Activated naive CD4-positive, alpha-beta T cell (primary cell): ENCODE results near the gene FOXP1.

ENCODE experiments used
- DNase-seq, 4 experiments: peaks; one replicate each; lab custom pipeline; 2025; lab: John Stamatoyannopoulos, UW

FOXP1 gene

GRCh38 chr3:71099997-71100719 lies 483.4 kb downstream of the FOXP1 start:
- DNase-seq = no peak

GRCh38 chr3:71097557-71097956 lies 486.0 kb downstream of the FOXP1 start:
- DNase-seq = no peak

DNA sequence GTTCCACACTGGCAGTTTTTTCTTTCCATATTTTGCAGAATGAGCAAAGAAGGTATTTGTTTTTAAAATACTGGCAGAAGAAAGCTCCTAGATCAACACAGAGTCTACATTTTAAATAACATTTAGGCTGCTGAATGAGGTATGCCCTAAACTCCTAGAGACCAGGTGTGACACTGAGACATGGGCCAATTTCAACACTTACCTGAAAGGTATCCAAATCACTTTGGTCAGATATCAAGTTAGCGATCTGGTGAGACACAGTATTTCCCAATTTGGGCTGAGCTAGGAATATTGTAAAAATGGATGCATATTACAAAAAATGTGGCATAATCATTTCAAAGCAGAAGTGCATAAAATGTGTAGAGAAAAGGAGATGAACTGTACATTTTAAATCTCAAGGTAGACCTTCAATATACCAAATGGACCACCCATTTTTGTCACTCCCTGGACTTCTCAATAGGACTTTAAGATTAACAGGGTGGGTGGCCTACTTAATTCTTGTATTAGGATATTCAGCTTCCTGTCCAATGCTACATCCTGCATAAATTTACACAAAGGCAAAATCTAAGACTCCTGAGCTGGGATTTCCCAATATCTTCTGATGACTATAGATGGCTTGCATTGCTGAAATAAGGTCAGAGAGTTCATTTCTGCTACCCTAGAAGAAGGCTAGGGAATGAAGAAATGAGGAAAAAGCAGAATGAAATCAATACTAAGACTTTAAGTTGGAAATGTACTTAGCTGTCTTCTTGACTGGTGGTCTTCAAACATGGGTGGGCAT lies 487.8 kb downstream of the FOXP1 start:
- no peak for DNase-seq

DNA sequence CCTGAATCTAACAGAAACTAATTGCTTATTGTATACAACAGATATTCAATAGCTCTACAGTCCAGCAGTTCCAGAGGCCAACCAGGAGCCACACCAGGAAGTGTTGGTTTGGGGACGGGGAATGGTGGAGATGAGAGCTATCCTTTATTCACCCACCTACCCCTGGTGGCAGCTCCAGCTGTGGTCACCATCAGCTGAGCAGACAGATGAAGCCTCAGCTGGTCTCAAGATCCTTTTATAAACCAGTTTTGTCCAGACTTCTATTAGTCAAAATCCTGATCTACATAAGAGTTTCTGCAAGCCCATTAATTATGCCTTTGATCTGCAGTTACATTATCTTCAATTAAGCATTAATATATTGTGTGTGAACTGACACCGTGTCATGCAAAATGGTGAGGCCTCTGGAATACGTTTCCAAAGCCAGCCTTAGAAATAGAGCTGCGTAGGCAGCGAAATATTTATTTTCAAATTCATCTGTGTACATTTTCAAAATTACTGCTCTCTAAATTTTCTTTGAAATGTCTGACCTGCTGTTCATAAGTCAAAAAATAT lies 488.8 kb downstream of the FOXP1 start:
- no peak for DNase-seq

DNA sequence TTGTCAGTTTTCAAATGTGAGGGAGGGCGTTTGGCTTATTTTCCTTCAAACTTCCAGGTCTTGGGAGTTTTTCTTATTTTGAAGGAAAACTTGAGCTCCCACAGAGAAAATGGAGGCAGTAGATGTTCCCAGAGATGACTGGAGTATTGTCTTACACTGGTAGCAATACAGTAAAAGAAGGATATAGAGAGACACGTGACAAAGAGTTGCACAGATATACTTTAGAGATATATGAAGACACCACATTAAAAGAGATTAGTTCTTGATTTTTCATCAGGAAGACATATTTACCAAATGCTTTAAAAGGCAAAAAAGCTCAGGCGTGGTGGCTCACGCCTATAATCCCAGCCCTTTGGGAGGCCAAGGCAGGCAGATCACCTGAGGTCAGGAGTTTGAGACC lies 490.9 kb downstream of the FOXP1 start:
- no peak for DNase-seq

GRCh38 chr3:71090207-71090606 lies 493.3 kb downstream of the FOXP1 start:
- DNase-seq = no peak

GRCh38 chr3:71089271-71089847 lies 494.2 kb downstream of the FOXP1 start:
- no peak for DNase-seq

- DNase-seq = no peak
Observed at GRCh38 chr3:71088742-71089141, 494.8 kb downstream of the FOXP1 start.

- DNase-seq = no peak
Observed at GRCh38 chr3:71088019-71088708, 495.4 kb downstream of the FOXP1 start.

DNA sequence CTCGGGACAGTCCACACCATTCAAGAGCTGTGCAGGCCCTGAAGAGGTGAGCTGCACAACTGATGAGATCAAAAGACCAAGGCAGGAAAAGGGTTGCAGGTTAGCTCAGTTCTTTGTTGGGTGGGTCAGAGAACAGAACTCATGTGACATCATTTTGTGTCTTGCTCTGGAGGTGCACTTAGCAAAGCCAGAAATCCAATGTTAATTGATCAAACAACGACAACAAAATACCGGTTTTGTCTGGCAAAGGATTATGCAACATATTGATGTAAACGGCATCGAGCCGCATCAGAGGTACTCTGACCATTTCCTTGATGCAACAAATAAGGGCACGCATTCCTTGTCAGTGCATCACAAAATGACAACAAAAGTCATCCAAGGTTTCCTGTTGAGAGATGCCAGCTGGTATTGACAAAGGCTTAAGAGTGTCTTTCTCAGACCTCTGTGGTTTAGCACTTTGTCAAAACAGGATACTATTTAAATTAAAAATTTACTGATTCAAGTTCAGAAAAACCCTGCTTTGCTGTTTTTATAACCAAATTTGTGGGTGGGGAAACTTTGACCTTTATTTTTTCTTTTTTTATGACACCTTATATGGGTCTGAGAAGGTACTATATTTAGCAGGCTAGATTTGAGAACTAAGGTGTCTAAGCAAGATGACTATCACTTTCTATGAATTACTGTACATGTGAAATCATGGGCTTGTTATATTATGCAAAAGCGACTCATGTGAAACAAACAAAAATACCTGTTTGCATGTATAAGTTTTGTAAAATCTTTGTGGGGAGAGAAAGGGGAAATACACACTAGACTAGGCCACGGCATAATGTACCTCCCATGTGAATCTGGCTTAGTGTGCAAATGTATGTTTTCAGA lies 496.1 kb downstream of the FOXP1 start:
- no peak for DNase-seq

- no peak for DNase-seq
Observed at GRCh38 chr3:71086777-71087142, 496.8 kb downstream of the FOXP1 start.

DNA sequence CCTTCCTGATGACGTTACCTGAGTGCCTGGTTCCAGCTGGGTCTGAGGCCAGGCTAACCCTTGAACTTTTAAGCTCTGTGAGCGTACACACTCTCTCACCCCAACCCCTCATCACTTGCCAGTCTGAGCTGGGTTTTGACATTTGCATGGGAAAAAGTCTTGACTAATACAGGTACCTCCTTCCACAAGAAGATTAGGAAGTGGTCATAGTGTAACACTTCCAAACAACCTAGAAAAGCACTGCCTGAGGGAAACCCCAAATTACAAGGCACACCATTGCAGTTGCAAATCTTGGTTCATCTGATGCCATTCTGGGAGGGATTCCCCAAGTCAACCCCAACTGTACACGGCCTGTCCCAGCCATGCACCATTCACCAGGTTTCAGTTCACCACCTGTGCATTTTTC lies 499.8 kb downstream of the FOXP1 start:
- DNase-seq = no peak

GRCh38 chr3:71082833-71083232 lies 500.7 kb downstream of the FOXP1 start:
- DNase-seq = no peak

GRCh38 chr3:71080517-71081083 lies 502.9 kb downstream of the FOXP1 start:
- DNase-seq = no peak

DNA sequence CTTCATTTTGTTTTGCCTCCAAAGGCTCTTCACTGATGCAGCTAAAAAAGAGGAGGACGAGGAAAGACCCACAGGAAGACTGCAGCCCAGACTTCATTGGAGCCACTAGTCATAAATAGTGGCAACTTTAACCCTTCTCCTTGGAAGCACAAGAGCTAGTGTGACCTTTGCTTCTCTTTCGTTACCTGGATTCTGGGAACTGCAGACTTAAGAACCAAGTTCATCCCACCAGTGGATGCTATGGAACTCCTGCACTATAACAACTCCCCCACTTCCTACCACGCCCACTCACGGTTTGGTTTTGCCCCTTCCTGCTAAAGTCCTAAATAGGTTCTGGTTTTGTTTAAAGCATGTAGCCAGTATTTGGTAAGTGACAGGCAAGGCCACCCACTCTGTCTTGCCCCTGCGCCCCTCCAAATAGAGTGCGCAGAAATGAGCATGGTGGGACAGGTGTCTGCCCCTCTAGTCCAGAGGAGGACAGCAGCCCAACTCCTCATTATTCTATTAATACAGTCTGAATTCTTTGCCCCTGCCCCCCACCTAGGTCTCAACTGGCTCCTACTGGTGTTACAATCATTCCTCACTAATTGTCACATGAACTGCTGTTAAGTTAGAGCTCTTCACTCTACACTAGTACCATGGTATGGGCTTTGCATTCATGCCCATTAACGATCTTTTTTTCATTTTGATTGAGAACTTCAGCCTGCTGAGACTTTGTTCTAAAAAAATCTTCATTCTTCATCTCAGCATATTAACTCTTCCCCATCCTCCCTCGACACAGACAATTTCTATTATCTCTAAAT lies 504.6 kb downstream of the FOXP1 start:
- no peak for DNase-seq

GRCh38 chr3:71078199-71078598 lies 505.3 kb downstream of the FOXP1 start:
- DNase-seq = no peak

- DNase-seq = no peak
Observed at GRCh38 chr3:71077070-71077469, 506.5 kb downstream of the FOXP1 start.

DNA sequence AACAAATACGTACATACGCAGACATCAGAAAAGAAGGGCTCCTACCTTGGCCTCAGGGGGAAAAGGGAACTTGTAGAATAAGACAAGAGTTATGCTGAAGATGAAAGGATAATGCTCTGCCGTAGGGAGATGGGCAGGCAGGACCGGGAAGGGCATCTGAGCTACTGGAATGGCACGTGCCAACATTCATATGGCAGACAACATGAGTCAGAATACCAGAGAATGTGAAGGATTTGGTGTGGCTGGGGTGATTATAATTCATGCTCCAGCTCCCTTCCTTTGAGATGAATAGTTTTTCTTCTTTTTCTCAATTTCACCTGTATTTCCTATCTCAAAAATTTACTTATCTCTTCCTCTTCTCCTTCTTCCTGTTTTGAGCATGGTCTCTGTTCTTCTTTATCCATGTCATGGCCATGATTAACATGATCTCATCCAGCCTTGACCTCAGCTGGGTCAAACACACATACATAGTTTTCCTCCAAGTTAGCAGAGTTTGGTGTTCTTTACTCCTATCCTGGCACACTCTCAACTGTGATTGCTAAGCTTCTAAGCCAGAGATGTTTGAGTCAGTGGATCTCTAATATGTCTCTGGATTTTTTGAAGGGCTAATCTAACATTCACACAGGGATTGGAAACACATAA lies 507.0 kb downstream of the FOXP1 start:
- no peak for DNase-seq

- no peak for DNase-seq
Observed at GRCh38 chr3:71075494-71075893, 508.0 kb downstream of the FOXP1 start.

DNA sequence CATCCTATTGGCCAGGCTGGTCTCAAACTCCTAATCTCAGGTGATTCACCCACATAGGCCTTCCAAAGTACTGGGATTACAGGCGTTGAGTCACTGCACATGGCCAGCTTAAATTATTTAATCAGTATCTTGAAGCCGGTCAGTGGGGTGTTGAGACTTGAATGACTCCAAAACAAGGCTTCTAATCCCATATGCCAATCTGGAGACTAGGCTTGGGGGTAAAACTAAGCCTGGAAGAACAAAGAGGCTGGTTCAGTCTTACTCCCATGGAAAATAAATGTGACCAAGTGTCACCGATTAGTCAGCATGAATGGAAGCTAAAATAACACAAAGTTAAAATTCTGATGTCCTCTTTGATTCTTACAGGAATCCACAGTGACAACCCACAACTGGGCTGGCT lies 509.1 kb downstream of the FOXP1 start:
- DNase-seq = no peak
